Ascending aorta (tissue), 2 donors: ENCODE results near the gene BGN. TPM values are rescaled to one million over a fixed set of nuclear protein-coding genes. Genes with fewer than 3 reads are reported as not detected.

Experiments used
- DNase-seq, 2 donors: peaks; one replicate each; pipeline ENCODE4 v3.0.0-alpha.2; 2019; ENCODE audit warnings: low spot score in 2 of 2
- H3K27ac ChIP-seq, 2 donors: fragments of 200-600 bp; sonication (generic); one replicate each; pipeline ENCODE4 v1.5.1; 2016 to 2017; ENCODE audit warnings: mild to moderate bottlenecking in 1 of 2
- H3K27me3 ChIP-seq: fragments of 200-600 bp; sonication (generic); one replicate; pipeline ENCODE4 v1.5.1; 2017
- H3K36me3 ChIP-seq, 2 donors: fragments of 200-600 bp; sonication (generic); one replicate each; pipeline ENCODE4 v1.5.1; 2016
- H3K4me1 ChIP-seq, 2 donors: fragments of 200-600 bp; sonication (generic); one replicate each; pipeline ENCODE4 v1.5.1; 2016 to 2017; ENCODE audit warnings: mild to moderate bottlenecking in 1 of 2
- H3K4me3 ChIP-seq, 2 donors: fragments of 200-600 bp; sonication (generic); one replicate each; pipeline ENCODE4 v1.5.1; 2016 to 2017; ENCODE audit warnings: mild to moderate bottlenecking in 1 of 2
- H3K9me3 ChIP-seq, 2 donors: fragments of 200-600 bp; sonication (generic); one replicate each; pipeline ENCODE4 v1.5.1; 2016
- CTCF ChIP-seq, 3 experiments: fragments of 200-600 bp in 2 of 3; fragments of 450-650 bp in 1 of 3; sonication (generic) in 2 of 3; IDR thresholded peaks; one replicate each; pipeline ENCODE4 v1.5.1; 2016 to 2019; ENCODE audit warnings: antibody characterized with exemption in 3 of 3, mild to moderate bottlenecking in 1 of 3, moderate library complexity in 1 of 3
- intact Hi-C: fragments of 100-400 bp; cut with DNase I; formaldehyde crosslinking; loops from one replicate; pipeline ENCODE4 v1.15.1; 2023
- total RNA-seq: library from RNA; depleted of rRNA; stranded (reverse); fragments of >200 nt; gene quantifications from one replicate; pipeline ENCODE4 v1.1.0, GENCODE V29; 2016

The BGN gene
- total RNA-seq, result 1,387 TPM

GRCh38 chrX:153494541-153495361 is at the start of gene BGN:
Gene BGN (plus strand): TSS chrX:153494980. CDS start chrX:153504632, 9,652 bp downstream.
- peak in 2 of 3 experiments; percentile 27 to 42 for TF ChIP-seq CTCF (IDR thresholded peaks at IDR 0.05)
- peak within 1 kb of the TSS; percentile 48 to 75 for H3K4me3 ChIP-seq
- H3K27me3 ChIP-seq, result no peaks in the 10 kb centered on the region
- H3K9me3 ChIP-seq, result no peaks in the 10 kb centered on the region
- H3K27ac ChIP-seq, result peak within 1 kb of the TSS; percentile 76 to 87
- peaks cover 14 to 22% of the 10 kb centered on the region in 2 donors for H3K4me1 ChIP-seq
- H3K36me3 ChIP-seq, result no peaks in the 10 kb centered on the region
- intact Hi-C loops, result loop anchor here (1.0 kb wide), 1 partner anchor 23 kb away; no protein-coding TSS in a partner anchor
- DNase-seq, result peak in 1 of 2 donors; percentile 85

- H3K27me3 ChIP-seq, result no peaks in the 10 kb centered on the region
- H3K9me3 ChIP-seq, result no peaks in the 10 kb centered on the region
- no peak for TF ChIP-seq CTCF (IDR thresholded peaks at IDR 0.05)
- intact Hi-C loops, result loop anchor here (10.0 kb wide), 1 partner anchor 410 kb away; no protein-coding TSS in a partner anchor
- no peaks in the 10 kb centered on the region for H3K4me1 ChIP-seq
- no peak for DNase-seq
- no peak overlapping the region for H3K27ac ChIP-seq
- H3K36me3 ChIP-seq, result peaks cover under 1 to 9% of the 10 kb centered on the region in 2 donors
- no peak overlapping the region for H3K4me3 ChIP-seq
Observed at GRCh38 chrX:153445106-153445855, 49.5 kb upstream of the BGN start.

GRCh38 chrX:153445856-153446635 is 48.7 kb upstream of the BGN start, which contains the start of gene TREX2:
Gene TREX2 (minus strand): TSS chrX:153446056. CDS start chrX:153445430, 626 bp downstream.
- no peak for TF ChIP-seq CTCF (IDR thresholded peaks at IDR 0.05)
- DNase-seq, result no peak
- intact Hi-C loops, result loop anchor here (10.0 kb wide), 1 partner anchor 411 kb away; no protein-coding TSS in a partner anchor
- Histone ChIP-seq H3K4me3 (no peak within 1 kb of the TSS), H3K9me3 (no peaks in the 10 kb centered on the region), H3K27ac (no peak within 1 kb of the TSS), H3K36me3 (peaks cover 5 to 9% of the 10 kb centered on the region in 2 donors), H3K27me3 (no peaks in the 10 kb centered on the region), H3K4me1 (no peaks in the 10 kb centered on the region)

- Histone ChIP-seq H3K27ac (no peak overlapping the region), H3K9me3 (no peaks in the 10 kb centered on the region), H3K36me3 (peaks cover 5 to 9% of the 10 kb centered on the region in 2 donors), H3K4me1 (no peaks in the 10 kb centered on the region), H3K4me3 (no peak overlapping the region), H3K27me3 (no peaks in the 10 kb centered on the region)
- intact Hi-C loops, result loop anchor here (10.0 kb wide), 1 partner anchor 412 kb away; no protein-coding TSS in a partner anchor
- DNase-seq, result no peak
- no peak for TF ChIP-seq CTCF (IDR thresholded peaks at IDR 0.05)
Observed at GRCh38 chrX:153446636-153446936, 48.2 kb upstream of the BGN start.

GRCh38 chrX:153446950-153447580 is 47.7 kb upstream of the BGN start:
- peaks cover 5 to 9% of the 10 kb centered on the region in 2 donors for H3K36me3 ChIP-seq
- DNase-seq, result no peak
- H3K9me3 ChIP-seq, result no peaks in the 10 kb centered on the region
- H3K27ac ChIP-seq, result no peak overlapping the region
- H3K4me1 ChIP-seq, result no peaks in the 10 kb centered on the region
- intact Hi-C loops, result loop anchor here (10.0 kb wide), 1 partner anchor 412 kb away; no protein-coding TSS in a partner anchor
- no peak overlapping the region for H3K4me3 ChIP-seq
- TF ChIP-seq CTCF (IDR thresholded peaks at IDR 0.05), result no peak
- no peaks in the 10 kb centered on the region for H3K27me3 ChIP-seq
